HepG2 (cell line): ENCODE results near the gene UBE2M. TPM values are rescaled to one million over a fixed set of nuclear protein-coding genes. Genes with fewer than 3 reads are reported as not detected.

Experiments
- ARNTL ChIP-seq: sonication (generic); formaldehyde crosslinking; IDR thresholded peaks from 2 replicates; pipeline ENCODE4 v1.4.0; 2020; ENCODE audit warnings: mild to moderate bottlenecking, missing genetic modification reagents
- ATF7-NPFF ChIP-seq: sonication (generic); formaldehyde crosslinking; IDR thresholded peaks from 2 replicates; pipeline ENCODE4 v1.8.1; 2023; ENCODE audit warnings: mild to moderate bottlenecking, low read depth, missing genetic modification reagents, moderate library complexity
- HDAC2 ChIP-seq: sonication (generic); formaldehyde crosslinking; IDR thresholded peaks from 2 replicates; pipeline ENCODE4 v1.4.0; 2020; ENCODE audit warnings: missing genetic modification reagents
- HNRNPLL ChIP-seq: fragments of 200-400 bp; formaldehyde crosslinking; IDR thresholded peaks from 2 replicates; pipeline ENCODE4 v1.6.1; 2017; ENCODE audit warnings: mild to moderate bottlenecking, low read depth, low read length; ENCODE audit not compliant: poor library complexity, severe bottlenecking
- MAFG ChIP-seq: sonication (generic); formaldehyde crosslinking; IDR thresholded peaks from 2 replicates; pipeline ENCODE4 v1.5.1; 2020; ENCODE audit warnings: mild to moderate bottlenecking, missing genetic modification reagents
- PAF1 ChIP-seq: IDR thresholded peaks from 2 replicates; pipeline ENCODE4 v1.6.1; 2016; ENCODE audit warnings: missing genetic modification reagents, missing compliant biosample characterization
- RXRA ChIP-seq: sonication (generic); formaldehyde crosslinking; IDR thresholded peaks from 2 replicates; pipeline ENCODE4 v1.5.1; 2020; ENCODE audit warnings: missing genetic modification reagents
- RXRB ChIP-seq: IDR thresholded peaks from 2 replicates; pipeline ENCODE4 v1.6.1; 2016; ENCODE audit warnings: borderline replicate concordance, missing genetic modification reagents, missing compliant biosample characterization
- SOX13 ChIP-seq, 3 experiments: fragments of 450-650 bp in 1 of 3; sonication (generic) in 1 of 3; formaldehyde crosslinking in 1 of 3; IDR thresholded peaks in 2 of 3; conservative IDR thresholded peaks in 1 of 3; 2 replicates each; pipeline versions ENCODE4 v1.5.0 to v1.6.1; 2016 to 2020; ENCODE audit warnings: antibody characterized with exemption in 1 of 3, mild to moderate bottlenecking in 1 of 3, missing compliant biosample characterization in 1 of 3, missing genetic modification reagents in 1 of 3, moderate library complexity in 1 of 3
- SRF ChIP-seq: IDR thresholded peaks from 2 replicates; pipeline ENCODE4 v1.6.1; 2011; ENCODE audit warnings: mild to moderate bottlenecking, low read depth, low read length, moderate library complexity
- ZFX ChIP-seq: sonication (generic); formaldehyde crosslinking; IDR thresholded peaks from 2 replicates; pipeline ENCODE4 v1.4.0; 2020; ENCODE audit warnings: mild to moderate bottlenecking, low read depth, missing genetic modification reagents, moderate library complexity
- ZFYVE20 ChIP-seq: sonication (generic); formaldehyde crosslinking; IDR thresholded peaks from 2 replicates; pipeline ENCODE4 v1.8.0; 2023; ENCODE audit warnings: low read depth, mild to moderate bottlenecking, moderate library complexity, missing genetic modification reagents, borderline replicate concordance
- ZNF670 ChIP-seq: sonication (generic); formaldehyde crosslinking; IDR thresholded peaks from 2 replicates; pipeline ENCODE4 v1.8.0; 2022; ENCODE audit warnings: mild to moderate bottlenecking, missing genetic modification reagents, borderline replicate concordance
- polyA plus RNA-seq, 8 experiments: library from polyadenylated mRNA; depleted of rRNA in 3 of 8; stranded (reverse) in 7 of 8; unstranded in 1 of 8; fragments of >200 nt; fragmentation: Illumina TruSeq in 4 of 8; extraction: Trizol in 4 of 8; gene quantifications; 2 replicates each; pipeline versions ENCODE4 v1.2.1 to v1.2.3, GENCODE V29; 2011 to 2016; ENCODE audit warnings: low read depth in 4 of 8, missing spikeins in 1 of 8, mixed read lengths in 1 of 8; ENCODE audit not compliant: insufficient read depth in 1 of 8
- total RNA-seq, 5 experiments: library from RNA; depleted of rRNA; stranded (reverse); fragments of >200 nt; fragmentation: Illumina TruSeq; extraction: Trizol; gene quantifications; 2 replicates each; pipeline ENCODE4 v1.2.3, GENCODE V29; 2016; ENCODE audit warnings: low read depth in 1 of 5
- TF ChIP-seq, protein P1 (sequence below): sonication (generic); formaldehyde crosslinking; IDR thresholded peaks from 2 replicates; pipeline ENCODE4 v1.9.0; 2021; ENCODE audit warnings: mild to moderate bottlenecking, missing genetic modification reagents
- TF ChIP-seq, protein P2 (sequence below): sonication (generic); IDR thresholded peaks from 2 replicates; pipeline ENCODE4 v1.6.1; 2016; ENCODE audit warnings: low read depth, borderline replicate concordance
- TF ChIP-seq, protein P3 (sequence below): sonication (generic); formaldehyde crosslinking; IDR thresholded peaks from 2 replicates; pipeline ENCODE4 v1.4.0; 2020; ENCODE audit warnings: low read depth, missing genetic modification reagents

The UBE2M gene
- total and polyA plus RNA-seq, 2 of the 13 experiments (the other 11 are each of a cell fraction or from before 2014, with no cell fraction given) = 36.2 to 50.3 TPM

DNA sequence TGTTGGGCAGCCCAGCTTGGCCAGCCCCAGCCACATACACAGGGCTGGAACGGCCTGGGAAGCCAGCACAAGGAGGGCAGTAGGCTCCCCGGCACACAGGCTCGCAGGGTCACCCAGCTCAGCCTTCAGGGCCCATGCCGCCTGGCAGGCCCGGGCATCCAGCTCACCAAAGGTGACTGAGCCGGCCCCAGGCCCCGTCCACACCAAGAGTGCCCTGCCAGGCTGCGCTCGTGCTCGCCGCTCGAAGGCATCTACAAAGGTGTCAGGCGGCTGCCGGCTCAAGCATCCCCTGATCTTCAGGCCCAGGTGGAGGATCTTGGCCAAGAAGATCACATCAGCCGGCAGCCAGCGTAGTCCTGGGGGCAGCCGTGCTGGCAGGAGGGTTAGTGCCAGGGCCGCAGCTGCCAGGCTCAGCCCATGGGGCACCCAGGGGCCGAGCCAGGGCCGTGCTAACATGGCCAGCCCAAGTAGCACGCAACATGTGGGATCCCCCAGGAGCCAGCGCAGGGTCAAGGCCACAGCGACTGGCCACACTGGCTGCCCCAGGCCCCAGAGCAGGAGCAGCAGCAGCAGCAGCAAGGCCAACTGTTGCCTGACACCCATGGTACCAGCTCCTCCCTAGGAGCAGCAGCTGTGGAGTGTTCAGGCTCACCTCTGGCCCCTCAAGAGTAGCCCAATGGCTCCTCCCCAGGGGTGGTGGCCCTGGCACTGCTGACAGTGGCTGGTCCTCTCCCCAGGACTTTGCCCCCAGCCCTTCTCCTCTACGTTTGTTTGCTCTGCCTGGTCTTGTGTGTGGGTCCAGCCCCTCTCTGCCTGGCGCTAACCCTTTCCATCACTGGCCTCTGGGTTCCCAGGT, 46.8 kb downstream of the UBE2M start, which contains the start of gene SLC27A5 (continued):
- TF ChIP-seq, protein P1, sequence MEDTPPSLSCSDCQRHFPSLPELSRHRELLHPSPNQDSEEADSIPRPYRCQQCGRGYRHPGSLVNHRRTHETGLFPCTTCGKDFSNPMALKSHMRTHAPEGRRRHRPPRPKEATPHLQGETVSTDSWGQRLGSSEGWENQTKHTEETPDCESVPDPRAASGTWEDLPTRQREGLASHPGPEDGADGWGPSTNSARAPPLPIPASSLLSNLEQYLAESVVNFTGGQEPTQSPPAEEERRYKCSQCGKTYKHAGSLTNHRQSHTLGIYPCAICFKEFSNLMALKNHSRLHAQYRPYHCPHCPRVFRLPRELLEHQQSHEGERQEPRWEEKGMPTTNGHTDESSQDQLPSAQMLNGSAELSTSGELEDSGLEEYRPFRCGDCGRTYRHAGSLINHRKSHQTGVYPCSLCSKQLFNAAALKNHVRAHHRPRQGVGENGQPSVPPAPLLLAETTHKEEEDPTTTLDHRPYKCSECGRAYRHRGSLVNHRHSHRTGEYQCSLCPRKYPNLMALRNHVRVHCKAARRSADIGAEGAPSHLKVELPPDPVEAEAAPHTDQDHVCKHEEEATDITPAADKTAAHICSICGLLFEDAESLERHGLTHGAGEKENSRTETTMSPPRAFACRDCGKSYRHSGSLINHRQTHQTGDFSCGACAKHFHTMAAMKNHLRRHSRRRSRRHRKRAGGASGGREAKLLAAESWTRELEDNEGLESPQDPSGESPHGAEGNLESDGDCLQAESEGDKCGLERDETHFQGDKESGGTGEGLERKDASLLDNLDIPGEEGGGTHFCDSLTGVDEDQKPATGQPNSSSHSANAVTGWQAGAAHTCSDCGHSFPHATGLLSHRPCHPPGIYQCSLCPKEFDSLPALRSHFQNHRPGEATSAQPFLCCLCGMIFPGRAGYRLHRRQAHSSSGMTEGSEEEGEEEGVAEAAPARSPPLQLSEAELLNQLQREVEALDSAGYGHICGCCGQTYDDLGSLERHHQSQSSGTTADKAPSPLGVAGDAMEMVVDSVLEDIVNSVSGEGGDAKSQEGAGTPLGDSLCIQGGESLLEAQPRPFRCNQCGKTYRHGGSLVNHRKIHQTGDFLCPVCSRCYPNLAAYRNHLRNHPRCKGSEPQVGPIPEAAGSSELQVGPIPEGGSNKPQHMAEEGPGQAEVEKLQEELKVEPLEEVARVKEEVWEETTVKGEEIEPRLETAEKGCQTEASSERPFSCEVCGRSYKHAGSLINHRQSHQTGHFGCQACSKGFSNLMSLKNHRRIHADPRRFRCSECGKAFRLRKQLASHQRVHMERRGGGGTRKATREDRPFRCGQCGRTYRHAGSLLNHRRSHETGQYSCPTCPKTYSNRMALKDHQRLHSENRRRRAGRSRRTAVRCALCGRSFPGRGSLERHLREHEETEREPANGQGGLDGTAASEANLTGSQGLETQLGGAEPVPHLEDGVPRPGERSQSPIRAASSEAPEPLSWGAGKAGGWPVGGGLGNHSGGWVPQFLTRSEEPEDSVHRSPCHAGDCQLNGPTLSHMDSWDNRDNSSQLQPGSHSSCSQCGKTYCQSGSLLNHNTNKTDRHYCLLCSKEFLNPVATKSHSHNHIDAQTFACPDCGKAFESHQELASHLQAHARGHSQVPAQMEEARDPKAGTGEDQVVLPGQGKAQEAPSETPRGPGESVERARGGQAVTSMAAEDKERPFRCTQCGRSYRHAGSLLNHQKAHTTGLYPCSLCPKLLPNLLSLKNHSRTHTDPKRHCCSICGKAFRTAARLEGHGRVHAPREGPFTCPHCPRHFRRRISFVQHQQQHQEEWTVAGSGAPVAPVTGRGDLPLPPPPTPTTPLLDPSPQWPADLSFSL (CRISPR knock-in tag) = no peak
- TF ChIP-seq, protein P2, sequence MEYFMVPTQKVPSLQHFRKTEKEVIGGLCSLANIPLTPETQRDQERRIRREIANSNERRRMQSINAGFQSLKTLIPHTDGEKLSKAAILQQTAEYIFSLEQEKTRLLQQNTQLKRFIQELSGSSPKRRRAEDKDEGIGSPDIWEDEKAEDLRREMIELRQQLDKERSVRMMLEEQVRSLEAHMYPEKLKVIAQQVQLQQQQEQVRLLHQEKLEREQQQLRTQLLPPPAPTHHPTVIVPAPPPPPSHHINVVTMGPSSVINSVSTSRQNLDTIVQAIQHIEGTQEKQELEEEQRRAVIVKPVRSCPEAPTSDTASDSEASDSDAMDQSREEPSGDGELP = peak; percentile 81; the same call in 1 of the 2 replicates
- TF ChIP-seq RXRA (CRISPR knock-in tag) = peak; percentile 94
- TF ChIP-seq SOX13 (IDR thresholded peaks at IDR 0.05) = no peak
- TF ChIP-seq SOX13 (CRISPR knock-in tag; conservative IDR thresholded peaks at IDR 0.05 in 1 of 2, IDR thresholded peaks at IDR 0.05 in 1 of 2) = peak in 1 of 2 experiments; percentile 62; a peak in 1 of 4 replicates
- TF ChIP-seq PAF1 (CRISPR knock-in tag) = no peak
- 0 out of 2 replicates have a peak, but pooled peaks have one; percentile 33 for TF ChIP-seq ZFYVE20
- peak; percentile 78; the same call in 1 of the 2 replicates for TF ChIP-seq HDAC2 (CRISPR knock-in tag)
- TF ChIP-seq ZFX (CRISPR knock-in tag) = peak; percentile 70
- no peak for TF ChIP-seq SRF
- TF ChIP-seq MAFG (CRISPR knock-in tag) = no peak
- TF ChIP-seq, protein P3, sequence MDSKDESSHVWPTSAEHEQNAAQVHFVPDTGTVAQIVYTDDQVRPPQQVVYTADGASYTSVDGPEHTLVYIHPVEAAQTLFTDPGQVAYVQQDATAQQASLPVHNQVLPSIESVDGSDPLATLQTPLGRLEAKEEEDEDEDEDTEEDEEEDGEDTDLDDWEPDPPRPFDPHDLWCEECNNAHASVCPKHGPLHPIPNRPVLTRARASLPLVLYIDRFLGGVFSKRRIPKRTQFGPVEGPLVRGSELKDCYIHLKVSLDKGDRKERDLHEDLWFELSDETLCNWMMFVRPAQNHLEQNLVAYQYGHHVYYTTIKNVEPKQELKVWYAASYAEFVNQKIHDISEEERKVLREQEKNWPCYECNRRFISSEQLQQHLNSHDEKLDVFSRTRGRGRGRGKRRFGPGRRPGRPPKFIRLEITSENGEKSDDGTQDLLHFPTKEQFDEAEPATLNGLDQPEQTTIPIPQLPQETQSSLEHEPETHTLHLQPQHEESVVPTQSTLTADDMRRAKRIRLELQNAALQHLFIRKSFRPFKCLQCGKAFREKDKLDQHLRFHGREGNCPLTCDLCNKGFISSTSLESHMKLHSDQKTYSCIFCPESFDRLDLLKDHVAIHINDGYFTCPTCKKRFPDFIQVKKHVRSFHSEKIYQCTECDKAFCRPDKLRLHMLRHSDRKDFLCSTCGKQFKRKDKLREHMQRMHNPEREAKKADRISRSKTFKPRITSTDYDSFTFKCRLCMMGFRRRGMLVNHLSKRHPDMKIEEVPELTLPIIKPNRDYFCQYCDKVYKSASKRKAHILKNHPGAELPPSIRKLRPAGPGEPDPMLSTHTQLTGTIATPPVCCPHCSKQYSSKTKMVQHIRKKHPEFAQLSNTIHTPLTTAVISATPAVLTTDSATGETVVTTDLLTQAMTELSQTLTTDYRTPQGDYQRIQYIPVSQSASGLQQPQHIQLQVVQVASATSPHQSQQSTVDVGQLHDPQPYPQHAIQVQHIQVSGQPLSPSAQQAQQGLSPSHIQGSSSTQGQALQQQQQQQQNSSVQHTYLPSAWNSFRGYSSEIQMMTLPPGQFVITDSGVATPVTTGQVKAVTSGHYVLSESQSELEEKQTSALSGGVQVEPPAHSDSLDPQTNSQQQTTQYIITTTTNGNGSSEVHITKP (CRISPR knock-in tag) = peak; percentile 93
- peak; percentile 68 for TF ChIP-seq ARNTL (CRISPR knock-in tag)
- peak; percentile 49; the same call in 1 of the 2 replicates for TF ChIP-seq RXRB
- 0 out of 2 replicates have a peak, but pooled peaks have one; percentile 51 for TF ChIP-seq ATF7-NPFF
- TF ChIP-seq HNRNPLL = peak; percentile 42
- TF ChIP-seq ZNF670 (CRISPR knock-in tag) = no peak
